ENCODE data around the gene PTPRT. TPM values are rescaled to one million over a fixed set of nuclear protein-coding genes. Genes with fewer than 3 reads are reported as not detected.

The PTPRT gene
- total RNA-seq, 1 experiment from 2014 or later = not detected

DNA sequence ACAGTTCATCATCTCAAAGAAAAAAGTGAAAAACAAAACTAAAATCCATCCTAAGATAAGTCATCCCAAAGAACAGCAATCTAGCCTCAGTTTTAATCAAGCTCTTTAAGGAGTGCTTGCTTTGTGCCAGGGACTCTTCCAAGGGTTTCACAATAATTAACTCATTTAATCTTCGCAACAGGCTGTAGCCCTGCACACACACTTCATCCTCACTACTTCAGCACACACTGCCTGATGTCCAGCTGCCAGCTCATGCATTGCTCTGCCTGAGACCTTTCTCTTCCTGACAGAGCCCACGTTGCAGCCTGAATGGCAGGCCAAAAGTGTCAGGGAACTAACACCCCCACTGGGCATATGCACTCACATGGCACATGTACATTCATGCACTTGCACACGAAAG, 21.2 kb upstream of the PTPRT start:
- ChIA-PET CTCF (no interaction called here), RAD21 (ENCODE audit: low non-redundant PET in 1 of 2, low total read pairs in 2 of 2, uncharacterized antibody in 2 of 2, unreplicated experiment in 2 of 2) (no interaction called here), POLR2A (no interaction called here)
- H3K36me3 ChIP-seq (ENCODE audit: control insufficient read depth in 1 of 2, insufficient read depth in 2 of 2, low read length in 2 of 2) = no peaks in the 10 kb centered on the region
- DNase-seq (ENCODE audit: low read depth, low spot score) (no peak), ATAC-seq (no peak)
- H3K9ac ChIP-seq (ENCODE audit: low read length) = no peak overlapping the region
- intact Hi-C loops (cut with micrococcal nuclease) = no loop called here
- TF ChIP-seq, protein P1, sequence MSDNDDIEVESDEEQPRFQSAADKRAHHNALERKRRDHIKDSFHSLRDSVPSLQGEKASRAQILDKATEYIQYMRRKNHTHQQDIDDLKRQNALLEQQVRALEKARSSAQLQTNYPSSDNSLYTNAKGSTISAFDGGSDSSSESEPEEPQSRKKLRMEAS (IDR thresholded peaks at IDR 0.05) = no peak
- no peak for TF ChIP-seq POLR2A (IDR thresholded peaks at IDR 0.05; ENCODE audit: borderline replicate concordance, extremely low read depth, insufficient read depth, insufficient read length)
- no peak for TF ChIP-seq ZNF274 (IDR thresholded peaks at IDR 0.05; ENCODE audit: low read depth, low read length)
- TF ChIP-seq EZH2 (IDR thresholded peaks at IDR 0.05) = no peak
- no peak for TF ChIP-seq CBX3 (IDR thresholded peaks at IDR 0.05; ENCODE audit: low read depth)
- TF ChIP-seq ELF1 (IDR thresholded peaks at IDR 0.05; ENCODE audit: borderline replicate concordance, low read depth) = no peak
- no peak for TF ChIP-seq FOSL1 (IDR thresholded peaks at IDR 0.05; ENCODE audit: low read depth)
- no peak for TF ChIP-seq CEBPB (IDR thresholded peaks at IDR 0.05; ENCODE audit: low read depth)
- TF ChIP-seq, protein P2, sequence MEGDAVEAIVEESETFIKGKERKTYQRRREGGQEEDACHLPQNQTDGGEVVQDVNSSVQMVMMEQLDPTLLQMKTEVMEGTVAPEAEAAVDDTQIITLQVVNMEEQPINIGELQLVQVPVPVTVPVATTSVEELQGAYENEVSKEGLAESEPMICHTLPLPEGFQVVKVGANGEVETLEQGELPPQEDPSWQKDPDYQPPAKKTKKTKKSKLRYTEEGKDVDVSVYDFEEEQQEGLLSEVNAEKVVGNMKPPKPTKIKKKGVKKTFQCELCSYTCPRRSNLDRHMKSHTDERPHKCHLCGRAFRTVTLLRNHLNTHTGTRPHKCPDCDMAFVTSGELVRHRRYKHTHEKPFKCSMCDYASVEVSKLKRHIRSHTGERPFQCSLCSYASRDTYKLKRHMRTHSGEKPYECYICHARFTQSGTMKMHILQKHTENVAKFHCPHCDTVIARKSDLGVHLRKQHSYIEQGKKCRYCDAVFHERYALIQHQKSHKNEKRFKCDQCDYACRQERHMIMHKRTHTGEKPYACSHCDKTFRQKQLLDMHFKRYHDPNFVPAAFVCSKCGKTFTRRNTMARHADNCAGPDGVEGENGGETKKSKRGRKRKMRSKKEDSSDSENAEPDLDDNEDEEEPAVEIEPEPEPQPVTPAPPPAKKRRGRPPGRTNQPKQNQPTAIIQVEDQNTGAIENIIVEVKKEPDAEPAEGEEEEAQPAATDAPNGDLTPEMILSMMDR (IDR thresholded peaks at IDR 0.05 in 2 of 3, conservative IDR thresholded peaks at IDR 0.05 in 1 of 3; ENCODE audit: borderline replicate concordance in 1 of 3, insufficient read depth in 1 of 3, low read depth in 2 of 3, low read length in 2 of 3) = no peak
- TF ChIP-seq, protein P3, sequence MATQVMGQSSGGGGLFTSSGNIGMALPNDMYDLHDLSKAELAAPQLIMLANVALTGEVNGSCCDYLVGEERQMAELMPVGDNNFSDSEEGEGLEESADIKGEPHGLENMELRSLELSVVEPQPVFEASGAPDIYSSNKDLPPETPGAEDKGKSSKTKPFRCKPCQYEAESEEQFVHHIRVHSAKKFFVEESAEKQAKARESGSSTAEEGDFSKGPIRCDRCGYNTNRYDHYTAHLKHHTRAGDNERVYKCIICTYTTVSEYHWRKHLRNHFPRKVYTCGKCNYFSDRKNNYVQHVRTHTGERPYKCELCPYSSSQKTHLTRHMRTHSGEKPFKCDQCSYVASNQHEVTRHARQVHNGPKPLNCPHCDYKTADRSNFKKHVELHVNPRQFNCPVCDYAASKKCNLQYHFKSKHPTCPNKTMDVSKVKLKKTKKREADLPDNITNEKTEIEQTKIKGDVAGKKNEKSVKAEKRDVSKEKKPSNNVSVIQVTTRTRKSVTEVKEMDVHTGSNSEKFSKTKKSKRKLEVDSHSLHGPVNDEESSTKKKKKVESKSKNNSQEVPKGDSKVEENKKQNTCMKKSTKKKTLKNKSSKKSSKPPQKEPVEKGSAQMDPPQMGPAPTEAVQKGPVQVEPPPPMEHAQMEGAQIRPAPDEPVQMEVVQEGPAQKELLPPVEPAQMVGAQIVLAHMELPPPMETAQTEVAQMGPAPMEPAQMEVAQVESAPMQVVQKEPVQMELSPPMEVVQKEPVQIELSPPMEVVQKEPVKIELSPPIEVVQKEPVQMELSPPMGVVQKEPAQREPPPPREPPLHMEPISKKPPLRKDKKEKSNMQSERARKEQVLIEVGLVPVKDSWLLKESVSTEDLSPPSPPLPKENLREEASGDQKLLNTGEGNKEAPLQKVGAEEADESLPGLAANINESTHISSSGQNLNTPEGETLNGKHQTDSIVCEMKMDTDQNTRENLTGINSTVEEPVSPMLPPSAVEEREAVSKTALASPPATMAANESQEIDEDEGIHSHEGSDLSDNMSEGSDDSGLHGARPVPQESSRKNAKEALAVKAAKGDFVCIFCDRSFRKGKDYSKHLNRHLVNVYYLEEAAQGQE (IDR thresholded peaks at IDR 0.05; ENCODE audit: low read depth) = no peak
- no peak for TF ChIP-seq TCF7L2 (IDR thresholded peaks at IDR 0.05; ENCODE audit: borderline replicate concordance, extremely low read depth, insufficient read depth, insufficient read length)
- no peaks in the 10 kb centered on the region for H3K4me1 ChIP-seq (ENCODE audit: control insufficient read depth in 1 of 2, insufficient read depth in 2 of 2, low read length in 2 of 2)
- H3K4me3 ChIP-seq (replicated peaks in 1 of 2; ENCODE audit: low read depth in 1 of 2, low read length in 2 of 2) = no peak overlapping the region
- no peak overlapping the region for H3K4me2 ChIP-seq (ENCODE audit: low read length)
- no peaks in the 10 kb centered on the region for H3K9me3 ChIP-seq (ENCODE audit: control insufficient read depth in 1 of 2, insufficient read depth in 1 of 2, low read depth in 1 of 2, low read length in 2 of 2)
- no peak overlapping the region for H3K27ac ChIP-seq (ENCODE audit: low read depth, low read length)
- H4K20me1 ChIP-seq (ENCODE audit: insufficient read depth) = no peaks in the 10 kb centered on the region
- no peaks in the 10 kb centered on the region for H3K27me3 ChIP-seq (ENCODE audit: insufficient read depth, low read length)
- no TSS peak for BruUV-seq (replicated peaks)
- H3K79me2 ChIP-seq (ENCODE audit: insufficient read depth, low read length) = no peaks in the 10 kb centered on the region
- no peak overlapping the region for H2AFZ ChIP-seq (ENCODE audit: low read depth, low read length, poor library complexity, severe bottlenecking)
- no peaks in the 10 kb centered on the region for H3K9me2 ChIP-seq (ENCODE audit: insufficient read depth)

Data from HCT116 (cell line).